Ishikawa (cell line): ENCODE measurements around the gene SAMD3.

ENCODE experiments used
- CEBPB ChIP-seq: IDR thresholded peaks from 2 replicates; pipeline ENCODE4 v1.6.1; 2012
- CREB1 ChIP-seq: IDR thresholded peaks from 2 replicates; pipeline ENCODE4 v1.6.1; 2012; ENCODE audit warnings: low read depth
- EGR1 ChIP-seq: IDR thresholded peaks from 2 replicates; pipeline ENCODE4 v1.6.1; 2012
- EP300 ChIP-seq: IDR thresholded peaks from 2 replicates; pipeline ENCODE4 v1.6.1; 2012; ENCODE audit warnings: borderline replicate concordance
- FOXM1 ChIP-seq: IDR thresholded peaks from 2 replicates; pipeline ENCODE4 v1.6.1; 2012; ENCODE audit warnings: low read depth, borderline replicate concordance
- NFIC ChIP-seq: IDR thresholded peaks from 2 replicates; pipeline ENCODE4 v1.6.1; 2012
- RAD21 ChIP-seq: IDR thresholded peaks from 2 replicates; pipeline ENCODE4 v1.6.1; 2012; ENCODE audit warnings: low read depth
- TAF1 ChIP-seq: IDR thresholded peaks from 2 replicates; pipeline ENCODE4 v1.6.1; 2012; ENCODE audit warnings: low read depth, mild to moderate bottlenecking
- TCF12 ChIP-seq: IDR thresholded peaks from 2 replicates; pipeline ENCODE4 v1.6.1; 2012; ENCODE audit warnings: low read depth
- TEAD4 ChIP-seq: IDR thresholded peaks from 2 replicates; pipeline ENCODE4 v1.6.1; 2012
- YY1 ChIP-seq: IDR thresholded peaks from 2 replicates; pipeline ENCODE4 v1.6.1; 2012; ENCODE audit warnings: low read depth
- ZBTB7A ChIP-seq: IDR thresholded peaks from 2 replicates; pipeline ENCODE4 v1.6.1; 2012; ENCODE audit warnings: low read depth
- TF ChIP-seq, protein P1 (sequence below): IDR thresholded peaks from 2 replicates; pipeline ENCODE4 v1.6.1; 2012; ENCODE audit warnings: low read depth, mild to moderate bottlenecking
- TF ChIP-seq, protein P2 (sequence below): IDR thresholded peaks from 2 replicates; pipeline ENCODE4 v1.6.1; 2012
- TF ChIP-seq, protein P3 (sequence below): IDR thresholded peaks from 2 replicates; pipeline ENCODE4 v1.6.1; 2012

The SAMD3 gene

DNA sequence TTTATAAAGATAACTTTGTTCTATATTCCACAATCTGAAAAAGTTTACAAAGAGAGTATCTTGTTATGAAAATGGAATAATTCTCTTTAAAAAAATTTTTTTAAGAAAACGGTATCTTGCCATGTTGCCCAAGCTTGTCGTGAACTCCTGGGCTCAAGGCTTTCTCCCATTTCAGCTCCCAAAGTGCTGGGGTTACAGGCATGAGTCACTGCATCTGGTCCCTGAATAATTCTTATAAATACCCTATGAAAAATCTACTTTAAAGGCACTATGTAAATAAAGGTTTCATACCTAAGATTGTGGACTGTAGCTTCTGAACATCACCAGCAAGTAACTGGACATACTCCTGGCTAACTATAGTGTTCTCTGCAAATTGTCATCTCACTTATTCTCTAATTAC lies 60.3 kb downstream of the SAMD3 start:
- TF ChIP-seq TAF1: no peak
- no peak for TF ChIP-seq ZBTB7A
- TF ChIP-seq, protein P1, sequence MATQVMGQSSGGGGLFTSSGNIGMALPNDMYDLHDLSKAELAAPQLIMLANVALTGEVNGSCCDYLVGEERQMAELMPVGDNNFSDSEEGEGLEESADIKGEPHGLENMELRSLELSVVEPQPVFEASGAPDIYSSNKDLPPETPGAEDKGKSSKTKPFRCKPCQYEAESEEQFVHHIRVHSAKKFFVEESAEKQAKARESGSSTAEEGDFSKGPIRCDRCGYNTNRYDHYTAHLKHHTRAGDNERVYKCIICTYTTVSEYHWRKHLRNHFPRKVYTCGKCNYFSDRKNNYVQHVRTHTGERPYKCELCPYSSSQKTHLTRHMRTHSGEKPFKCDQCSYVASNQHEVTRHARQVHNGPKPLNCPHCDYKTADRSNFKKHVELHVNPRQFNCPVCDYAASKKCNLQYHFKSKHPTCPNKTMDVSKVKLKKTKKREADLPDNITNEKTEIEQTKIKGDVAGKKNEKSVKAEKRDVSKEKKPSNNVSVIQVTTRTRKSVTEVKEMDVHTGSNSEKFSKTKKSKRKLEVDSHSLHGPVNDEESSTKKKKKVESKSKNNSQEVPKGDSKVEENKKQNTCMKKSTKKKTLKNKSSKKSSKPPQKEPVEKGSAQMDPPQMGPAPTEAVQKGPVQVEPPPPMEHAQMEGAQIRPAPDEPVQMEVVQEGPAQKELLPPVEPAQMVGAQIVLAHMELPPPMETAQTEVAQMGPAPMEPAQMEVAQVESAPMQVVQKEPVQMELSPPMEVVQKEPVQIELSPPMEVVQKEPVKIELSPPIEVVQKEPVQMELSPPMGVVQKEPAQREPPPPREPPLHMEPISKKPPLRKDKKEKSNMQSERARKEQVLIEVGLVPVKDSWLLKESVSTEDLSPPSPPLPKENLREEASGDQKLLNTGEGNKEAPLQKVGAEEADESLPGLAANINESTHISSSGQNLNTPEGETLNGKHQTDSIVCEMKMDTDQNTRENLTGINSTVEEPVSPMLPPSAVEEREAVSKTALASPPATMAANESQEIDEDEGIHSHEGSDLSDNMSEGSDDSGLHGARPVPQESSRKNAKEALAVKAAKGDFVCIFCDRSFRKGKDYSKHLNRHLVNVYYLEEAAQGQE: no peak
- TF ChIP-seq, protein P2, sequence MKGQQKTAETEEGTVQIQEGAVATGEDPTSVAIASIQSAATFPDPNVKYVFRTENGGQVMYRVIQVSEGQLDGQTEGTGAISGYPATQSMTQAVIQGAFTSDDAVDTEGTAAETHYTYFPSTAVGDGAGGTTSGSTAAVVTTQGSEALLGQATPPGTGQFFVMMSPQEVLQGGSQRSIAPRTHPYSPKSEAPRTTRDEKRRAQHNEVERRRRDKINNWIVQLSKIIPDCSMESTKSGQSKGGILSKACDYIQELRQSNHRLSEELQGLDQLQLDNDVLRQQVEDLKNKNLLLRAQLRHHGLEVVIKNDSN: no peak
- TF ChIP-seq EGR1: no peak
- TF ChIP-seq TEAD4: no peak
- TF ChIP-seq EP300: no peak
- TF ChIP-seq YY1: no peak
- TF ChIP-seq RAD21: no peak
- TF ChIP-seq CREB1: no peak

- TF ChIP-seq RAD21 (no peak), TEAD4 (no peak), CEBPB (no peak), YY1 (no peak), CREB1 (no peak), TAF1 (no peak), EGR1 (no peak), EP300 (no peak), FOXM1 (no peak)
- TF ChIP-seq, protein P2: no peak
- TF ChIP-seq, protein P3, sequence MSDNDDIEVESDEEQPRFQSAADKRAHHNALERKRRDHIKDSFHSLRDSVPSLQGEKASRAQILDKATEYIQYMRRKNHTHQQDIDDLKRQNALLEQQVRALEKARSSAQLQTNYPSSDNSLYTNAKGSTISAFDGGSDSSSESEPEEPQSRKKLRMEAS: no peak
Measured at GRCh38 chr6:130161683-130162404, 60.9 kb downstream of the SAMD3 start.

DNA sequence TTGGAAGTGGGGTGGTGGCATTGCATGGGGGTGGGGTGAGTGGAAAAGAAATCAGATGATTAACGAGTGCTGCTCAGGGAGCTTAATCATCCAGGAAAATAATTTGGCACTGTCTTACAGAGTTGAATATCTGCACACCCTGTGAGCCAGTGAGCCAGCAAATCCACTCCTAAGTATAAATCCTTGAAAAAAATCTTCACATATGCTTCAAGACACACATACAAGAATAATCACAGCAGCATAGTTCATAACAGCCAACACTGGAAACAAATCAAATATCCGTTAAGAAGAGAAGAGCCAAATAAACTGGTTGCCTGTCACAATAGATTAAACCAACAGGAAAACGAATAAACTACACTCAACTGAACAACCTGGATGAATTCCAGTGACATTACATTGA lies 62.8 kb downstream of the SAMD3 start:
- no peak for TF ChIP-seq YY1
- TF ChIP-seq, protein P3: no peak
- no peak for TF ChIP-seq TEAD4
- no peak for TF ChIP-seq TAF1
- TF ChIP-seq FOXM1: no peak
- TF ChIP-seq ZBTB7A: no peak
- TF ChIP-seq EGR1: no peak
- no peak for TF ChIP-seq TCF12

DNA sequence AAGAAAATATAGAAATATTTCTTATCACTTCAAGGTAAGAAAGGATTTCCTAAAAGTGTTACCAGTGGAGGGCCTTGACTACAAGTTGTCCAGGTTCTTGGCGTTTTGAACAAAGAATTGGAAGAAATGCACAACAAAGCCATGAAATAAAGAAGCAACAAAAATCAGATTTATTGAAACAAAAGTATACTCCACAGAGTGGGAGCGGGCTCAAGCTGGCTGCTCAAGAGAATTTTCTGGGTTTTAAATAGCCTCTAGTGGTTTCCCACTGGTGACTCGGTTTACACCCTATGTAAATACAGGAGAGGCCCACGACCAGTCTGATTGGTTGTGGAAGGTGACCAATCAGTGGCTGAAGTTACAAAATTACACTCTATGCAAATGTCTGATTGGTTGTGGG lies 64.2 kb downstream of the SAMD3 start:
- no peak for TF ChIP-seq EP300
- TF ChIP-seq NFIC: no peak
- TF ChIP-seq, protein P1: no peak
- TF ChIP-seq, protein P2: no peak
- TF ChIP-seq, protein P3: no peak
- TF ChIP-seq FOXM1: no peak
- TF ChIP-seq TAF1: no peak
- TF ChIP-seq ZBTB7A: no peak
- TF ChIP-seq TEAD4: no peak
- no peak for TF ChIP-seq TCF12
- TF ChIP-seq CREB1: no peak
- no peak for TF ChIP-seq CEBPB

GRCh38 chr6:130158056-130158455 lies 64.7 kb downstream of the SAMD3 start:
- TF ChIP-seq YY1: no peak
- TF ChIP-seq, protein P3: no peak

- TF ChIP-seq, protein P1: no peak
- TF ChIP-seq TAF1: no peak
- TF ChIP-seq NFIC: no peak
- TF ChIP-seq FOXM1: no peak
- TF ChIP-seq, protein P3: no peak
- no peak for TF ChIP-seq YY1
- TF ChIP-seq, protein P2: no peak
- no peak for TF ChIP-seq ZBTB7A
- no peak for TF ChIP-seq EGR1
- TF ChIP-seq EP300: no peak
- TF ChIP-seq TEAD4: no peak
- no peak for TF ChIP-seq CEBPB
- no peak for TF ChIP-seq TCF12
- no peak for TF ChIP-seq CREB1
- TF ChIP-seq RAD21: no peak
Measured at GRCh38 chr6:130156908-130157307, 65.8 kb downstream of the SAMD3 start.
